ENCODE results near the gene CAMTA1. TPM values are rescaled to one million over a fixed set of nuclear protein-coding genes. Genes with fewer than 3 reads are reported as not detected.

Gene CAMTA1
- polyA plus RNA-seq, 3 donors, result 82.3 to 84.7 (median 83.6) TPM

GRCh38 chr1:7450838-7451237 is 665.6 kb downstream of the CAMTA1 start:
- DNase-seq (ENCODE audit: low read depth in 3 of 3, low spot score in 2 of 3), result no peak

GRCh38 chr1:7453038-7453437 is 667.8 kb downstream of the CAMTA1 start:
- DNase-seq (ENCODE audit: low read depth in 3 of 3, low spot score in 2 of 3), result no peak

GRCh38 chr1:7454052-7454815 is 669.0 kb downstream of the CAMTA1 start:
- DNase-seq (ENCODE audit: low read depth in 3 of 3, low spot score in 2 of 3), result no peak

- DNase-seq (ENCODE audit: low read depth in 3 of 3, low spot score in 2 of 3), result no peak
These were observed 669.9 kb downstream of the CAMTA1 start for GRCh38 chr1:7454895-7455784.

GRCh38 chr1:7455796-7456721 is 670.8 kb downstream of the CAMTA1 start:
- no peak for DNase-seq (ENCODE audit: low read depth in 3 of 3, low spot score in 2 of 3)

- DNase-seq (ENCODE audit: low read depth in 3 of 3, low spot score in 2 of 3), result no peak
These were observed 671.4 kb downstream of the CAMTA1 start for GRCh38 chr1:7456722-7457082.

GRCh38 chr1:7457811-7458210 is 672.6 kb downstream of the CAMTA1 start:
- DNase-seq (ENCODE audit: low read depth in 3 of 3, low spot score in 2 of 3), result no peak

GRCh38 chr1:7458946-7459345 is 673.7 kb downstream of the CAMTA1 start:
- DNase-seq (ENCODE audit: low read depth in 3 of 3, low spot score in 2 of 3), result no peak

GRCh38 chr1:7459914-7460313 is 674.7 kb downstream of the CAMTA1 start:
- no peak for DNase-seq (ENCODE audit: low read depth in 3 of 3, low spot score in 2 of 3)

GRCh38 chr1:7460807-7461206 is 675.6 kb downstream of the CAMTA1 start:
- no peak for DNase-seq (ENCODE audit: low read depth in 3 of 3, low spot score in 2 of 3)

GRCh38 chr1:7462617-7463016 is 677.4 kb downstream of the CAMTA1 start:
- no peak for DNase-seq (ENCODE audit: low read depth in 3 of 3, low spot score in 2 of 3)

GRCh38 chr1:7463526-7463925 is 678.3 kb downstream of the CAMTA1 start:
- no peak for DNase-seq (ENCODE audit: low read depth in 3 of 3, low spot score in 2 of 3)

- no peak for DNase-seq (ENCODE audit: low read depth in 3 of 3, low spot score in 2 of 3)
These were observed 679.5 kb downstream of the CAMTA1 start for GRCh38 chr1:7464736-7465135.

- DNase-seq (ENCODE audit: low read depth in 3 of 3, low spot score in 2 of 3), result no peak
These were observed 682.4 kb downstream of the CAMTA1 start for GRCh38 chr1:7467476-7468175.

GRCh38 chr1:7468248-7468647 is 683.0 kb downstream of the CAMTA1 start:
- no peak for DNase-seq (ENCODE audit: low read depth in 3 of 3, low spot score in 2 of 3)

- no peak for DNase-seq (ENCODE audit: low read depth in 3 of 3, low spot score in 2 of 3)
These were observed 684.1 kb downstream of the CAMTA1 start for GRCh38 chr1:7469255-7469938.

- DNase-seq (ENCODE audit: low read depth in 3 of 3, low spot score in 2 of 3), result no peak
These were observed 685.8 kb downstream of the CAMTA1 start for GRCh38 chr1:7470904-7471638.

- no peak for DNase-seq (ENCODE audit: low read depth in 3 of 3, low spot score in 2 of 3)
These were observed 686.6 kb downstream of the CAMTA1 start for GRCh38 chr1:7471836-7472235.
